Caco-2 (cell line): Measurements from ENCODE around the gene COL5A2. TPM values are rescaled to one million over a fixed set of nuclear protein-coding genes. Genes with fewer than 3 reads are reported as not detected.

ENCODE experiments used
- BruUV-seq: library from RNA; stranded (reverse); fragments of 400-500 nt; replicated peaks from 2 replicates; lab custom pipeline; 2021; lab: Mats Ljungman, UMichigan
- CTCF ChIA-PET: fragments of 300-600 bp; sonication (Branson Sonifier 250); formaldehyde crosslinking; loops from one replicate; lab custom pipeline; 2022; ENCODE audit warnings: antibody characterized with exemption; lab: Charles Lee
- POLR2A ChIA-PET: fragments of 300-600 bp; sonication (Branson Sonifier 250); formaldehyde crosslinking; loops from one replicate; lab custom pipeline; 2022; ENCODE audit warnings: antibody characterized with exemption; lab: Charles Lee
- DNase-seq, 2 experiments: peaks; one replicate each; pipeline versions ENCODE4 v3.0.0 to v3.0.0-alpha.2; 2020 to 2022
- H3K27me3 ChIP-seq: replicated peaks from 2 replicates; pipeline ENCODE4 v1.6.0; 2011; ENCODE audit warnings: low read length; ENCODE audit not compliant: control insufficient read depth, insufficient read depth
- H3K36me3 ChIP-seq: 2 replicates; pipeline ENCODE4 v1.5.1; 2011; ENCODE audit warnings: low read length; ENCODE audit not compliant: control insufficient read depth, insufficient read depth
- H3K4me1 ChIP-seq: fragments of 250-450 bp; sonication (Bioruptor Pico); 2 replicates; pipeline ENCODE4 v1.5.1; 2020; ENCODE audit warnings: mild to moderate bottlenecking
- H3K4me3 ChIP-seq: 2 replicates; pipeline ENCODE4 v1.5.1; 2011; ENCODE audit warnings: low read depth, mild to moderate bottlenecking, control low read depth, low read length
- H3K9me3 ChIP-seq: fragments of 250-450 bp; sonication (Bioruptor Pico); 2 replicates; pipeline ENCODE4 v1.5.1; 2020; ENCODE audit warnings: mild to moderate bottlenecking, moderate library complexity
- H3K27ac Mint-ChIP-seq: one replicate; pipeline ENCODE4 v1.8.0; 2022; ENCODE audit warnings: mixed read lengths; ENCODE audit not compliant: unreplicated experiment
- H3K27me3 Mint-ChIP-seq: one replicate; pipeline ENCODE4 v1.8.0; 2022; ENCODE audit warnings: mixed read lengths; ENCODE audit not compliant: insufficient read depth, unreplicated experiment
- H3K36me3 Mint-ChIP-seq: one replicate; pipeline ENCODE4 v1.8.0; 2022; ENCODE audit warnings: mild to moderate bottlenecking, mixed read lengths; ENCODE audit not compliant: insufficient read depth, unreplicated experiment
- H3K4me1 Mint-ChIP-seq: one replicate; pipeline ENCODE4 v1.8.0; 2022; ENCODE audit warnings: low read depth, mixed read lengths; ENCODE audit not compliant: unreplicated experiment
- H3K4me3 Mint-ChIP-seq: one replicate; pipeline ENCODE4 v1.8.0; 2022; ENCODE audit warnings: mild to moderate bottlenecking, moderate library complexity, mixed read lengths; ENCODE audit not compliant: unreplicated experiment
- H3K9me3 Mint-ChIP-seq: one replicate; pipeline ENCODE4 v1.8.0; 2022; ENCODE audit warnings: mixed read lengths; ENCODE audit not compliant: unreplicated experiment
- CTCF ChIP-seq, 2 experiments: fragments of 200-600 bp in 1 of 2; IDR thresholded peaks; 1 replicate in 1 of 2; 2 replicates in 1 of 2; pipeline versions ENCODE4 v1.5.1 to v1.8.0; 2011 to 2022; ENCODE audit warnings: antibody characterized with exemption in 1 of 2, control low read depth in 1 of 2, inconsistent platforms in 1 of 2, low read depth in 1 of 2, low read length in 1 of 2, mild to moderate bottlenecking in 1 of 2, moderate library complexity in 1 of 2; ENCODE audit not compliant: insufficient read depth in 1 of 2, severe bottlenecking in 1 of 2, unreplicated experiment in 1 of 2
- intact Hi-C: fragments of 100-400 bp; cut with micrococcal nuclease; formaldehyde crosslinking; loops from one replicate; pipeline ENCODE4 v1.10.0; 2022; ENCODE audit not compliant: unreplicated experiment
- total RNA-seq: library from RNA; stranded (reverse); gene quantifications from 2 replicates; pipeline ENCODE4 v1.2.3, GENCODE V29; 2022

COL5A2 gene
- total RNA-seq, 1 experiment from 2014 or later: 244 TPM

GRCh38 chr2:189013031-189013430 lies 166.5 kb downstream of the COL5A2 start:
- no peaks in the 10 kb centered on the region for H3K36me3 ChIP-seq
- Mint-ChIP-seq H3K27ac (no peak overlapping the region), H3K9me3 (no peaks in the 10 kb centered on the region), H3K27me3 (no peaks in the 10 kb centered on the region), H3K4me3 (no peak overlapping the region), H3K36me3 (peaks cover 5% of the 10 kb centered on the region), H3K4me1 (no peaks in the 10 kb centered on the region)
- H3K27me3 ChIP-seq: no peaks in the 10 kb centered on the region
- POLR2A ChIA-PET: no interaction called here
- CTCF ChIA-PET: no interaction called here
- no peak for TF ChIP-seq CTCF (IDR thresholded peaks at IDR 0.05; ENCODE audit: insufficient read depth in 1 of 2, low read depth in 1 of 2, low read length in 1 of 2, severe bottlenecking in 1 of 2, unreplicated experiment in 1 of 2)
- no peaks in the 10 kb centered on the region for H3K4me1 ChIP-seq
- H3K4me3 ChIP-seq: no peak overlapping the region
- no peaks in the 10 kb centered on the region for H3K9me3 ChIP-seq
- no TSS peak for BruUV-seq
- intact Hi-C loops: no loop called here
- DNase-seq: no peak

GRCh38 chr2:189012351-189012750 lies 167.2 kb downstream of the COL5A2 start:
- Histone ChIP-seq H3K4me1 (no peaks in the 10 kb centered on the region), H3K9me3 (no peaks in the 10 kb centered on the region), H3K4me3 (no peak overlapping the region), H3K27me3 (no peaks in the 10 kb centered on the region), H3K36me3 (no peaks in the 10 kb centered on the region)
- no peak for TF ChIP-seq CTCF (IDR thresholded peaks at IDR 0.05; ENCODE audit: insufficient read depth in 1 of 2, low read depth in 1 of 2, low read length in 1 of 2, severe bottlenecking in 1 of 2, unreplicated experiment in 1 of 2)
- no peak overlapping the region for H3K27ac Mint-ChIP-seq
- peaks cover 5% of the 10 kb centered on the region for H3K36me3 Mint-ChIP-seq
- intact Hi-C loops: no loop called here
- H3K4me1 Mint-ChIP-seq: no peaks in the 10 kb centered on the region
- ChIA-PET POLR2A (no interaction called here), CTCF (no interaction called here)
- H3K27me3 Mint-ChIP-seq: no peaks in the 10 kb centered on the region
- no peak for DNase-seq
- no peak overlapping the region for H3K4me3 Mint-ChIP-seq
- H3K9me3 Mint-ChIP-seq: no peaks in the 10 kb centered on the region
- no TSS peak for BruUV-seq

GRCh38 chr2:189010536-189010935 lies 169.0 kb downstream of the COL5A2 start:
- Histone ChIP-seq H3K9me3 (no peaks in the 10 kb centered on the region), H3K36me3 (no peaks in the 10 kb centered on the region), H3K4me3 (no peak overlapping the region), H3K4me1 (no peaks in the 10 kb centered on the region), H3K27me3 (no peaks in the 10 kb centered on the region)
- no peak for DNase-seq
- no TSS peak for BruUV-seq
- no peaks in the 10 kb centered on the region for H3K4me1 Mint-ChIP-seq
- no peaks in the 10 kb centered on the region for H3K27me3 Mint-ChIP-seq
- no peak overlapping the region for H3K27ac Mint-ChIP-seq
- POLR2A ChIA-PET: no interaction called here
- TF ChIP-seq CTCF (IDR thresholded peaks at IDR 0.05; ENCODE audit: insufficient read depth in 1 of 2, low read depth in 1 of 2, low read length in 1 of 2, severe bottlenecking in 1 of 2, unreplicated experiment in 1 of 2): no peak
- intact Hi-C loops: no loop called here
- H3K36me3 Mint-ChIP-seq: peaks cover 5% of the 10 kb centered on the region
- H3K9me3 Mint-ChIP-seq: no peaks in the 10 kb centered on the region
- CTCF ChIA-PET: no interaction called here
- H3K4me3 Mint-ChIP-seq: no peak overlapping the region
